Small intestine (tissue), 7 donors: ENCODE measurements around the gene AOPEP. TPM values are rescaled to one million over a fixed set of nuclear protein-coding genes. Genes with fewer than 3 reads are reported as not detected.
A peak's percentile ranks its signal among the peaks of the same experiment; 100 is the strongest.
"Not testable (repeated sequence)": the region's sequence is repeated elsewhere in the genome, so short reads cannot be mapped to it uniquely, and the experiment has no call there.

Source experiments
- DNase-seq, 2 donors: peaks; one replicate each; pipeline versions ENCODE4 v3.0.0 to v3.0.0-alpha.2; 2013
- FAIRE-seq: peaks from 2 replicates; lab custom pipeline; 2012; peaks lifted over from hg19 to GRCh38; lab: Jason Lieb, UNC
- H3K27ac ChIP-seq, 3 donors: one replicate each; pipeline ENCODE4 v1.5.1; 2013; ENCODE audit warnings: low read length in 2 of 3, mild to moderate bottlenecking in 2 of 3, control low read depth in 1 of 3, inconsistent platforms in 1 of 3, low read depth in 1 of 3, moderate library complexity in 1 of 3
- H3K27me3 ChIP-seq, 3 donors: one replicate each; pipeline ENCODE4 v1.6.1; 2013; ENCODE audit warnings: low read length in 3 of 3, inconsistent platforms in 1 of 3; ENCODE audit not compliant: control insufficient read depth in 3 of 3, insufficient read depth in 3 of 3
- H3K36me3 ChIP-seq, 3 donors: one replicate each; pipeline ENCODE4 v1.6.1; 2013; ENCODE audit warnings: low read length in 3 of 3, inconsistent platforms in 1 of 3, low read depth in 1 of 3, mild to moderate bottlenecking in 1 of 3, moderate library complexity in 1 of 3; ENCODE audit not compliant: control insufficient read depth in 3 of 3, insufficient read depth in 2 of 3
- H3K4me1 ChIP-seq, 3 donors: one replicate each; pipeline ENCODE4 v1.6.1; 2013; ENCODE audit warnings: low read length in 2 of 3, inconsistent platforms in 1 of 3, low read depth in 1 of 3, mild to moderate bottlenecking in 1 of 3, moderate library complexity in 1 of 3; ENCODE audit not compliant: control insufficient read depth in 3 of 3, insufficient read depth in 2 of 3
- H3K4me3 ChIP-seq, 3 donors: one replicate each; pipeline ENCODE4 v1.5.1; 2013; ENCODE audit warnings: low read length in 3 of 3, control low read depth in 1 of 3, inconsistent platforms in 1 of 3, low read depth in 1 of 3, mild to moderate bottlenecking in 1 of 3, moderate library complexity in 1 of 3
- H3K9me3 ChIP-seq, 2 donors: one replicate each; pipeline ENCODE4 v1.6.1; 2013; ENCODE audit warnings: low read depth in 1 of 2, low read length in 1 of 2; ENCODE audit not compliant: control insufficient read depth in 2 of 2, insufficient read depth in 1 of 2
- WGBS, 3 donors: extraction: QIAGEN DNeasy Blood & Tissue Kit; methylation state at CpG; one replicate each; pipeline ENCODE4 v1.1.7; 2013; 5-methylcytosine and 5-hydroxymethylcytosine counted together
- polyA plus RNA-seq, 4 donors: library from polyadenylated mRNA; stranded (reverse) in 3 of 4; unstranded in 1 of 4; fragments of 200-250 nt in 3 of 4; fragments of 120-200 nt in 1 of 4; gene quantifications; one replicate each; pipeline versions ENCODE4 v1.2.1 to v1.2.3, GENCODE V29; 2013
- donor health status: healthy with polysubstance abuse.
- donor health status: control.
- donor health status: control.
- donor health status: Bipolar disorder and iron deficiency.
- donor health status: healthy.

Gene AOPEP
- polyA plus RNA-seq, 4 donors = 26.3 to 34.7 (median 28.4) TPM

DNA sequence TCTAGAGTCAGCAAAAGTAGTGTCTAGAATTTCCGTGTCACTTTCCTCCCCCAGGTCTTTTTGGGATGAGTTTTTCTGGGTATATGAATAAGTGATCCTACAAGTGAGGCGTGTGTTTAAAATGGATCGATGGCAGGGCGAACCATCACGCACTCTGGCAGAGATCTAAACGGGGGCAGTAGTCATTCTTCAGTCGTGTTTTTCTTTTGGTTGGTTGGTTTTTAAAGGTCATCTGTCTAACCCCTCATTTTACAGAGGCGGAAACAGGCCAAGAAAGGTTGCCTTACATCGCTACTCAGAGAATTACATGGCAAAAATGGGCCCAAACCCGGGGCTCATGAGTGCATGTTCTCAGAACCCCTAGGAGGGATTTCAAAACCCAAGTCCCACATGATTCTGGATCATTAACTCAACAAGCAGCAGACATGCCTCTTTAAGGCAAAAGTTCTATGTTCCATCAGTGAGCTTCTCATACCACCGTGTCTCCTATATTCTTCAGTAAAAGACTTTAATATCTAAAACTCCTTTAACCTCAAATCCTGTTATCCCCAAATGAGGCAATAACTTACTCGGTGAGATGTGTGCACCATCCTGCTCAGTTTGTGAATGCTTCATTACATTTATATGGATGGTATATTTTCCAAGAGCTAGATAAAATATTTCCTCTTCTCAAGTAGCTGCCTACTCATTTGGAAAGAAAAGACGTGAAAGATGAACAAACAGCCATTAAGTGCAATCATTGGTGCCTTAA lies 145.8 kb downstream of the AOPEP start:
- Histone ChIP-seq H3K4me1 (peaks cover 5 to 32% (median 5%) of the 10 kb centered on the region in 3 donors), H3K36me3 (no peaks in the 10 kb centered on the region), H3K9me3 (no peaks in the 10 kb centered on the region), H3K27me3 (no peaks in the 10 kb centered on the region), H3K4me3 (no peak overlapping the region), H3K27ac (no peak overlapping the region)
- DNase-seq (no peak), FAIRE-seq (no peak)
- WGBS, 3 donors = 93 to 94% (median 93%) methylated on average over 13 of the region's 13 CpGs

GRCh38 chr9:94872891-94873511 lies 146.5 kb downstream of the AOPEP start:
- DNase-seq (no peak), FAIRE-seq (no peak)
- Histone ChIP-seq H3K4me3 (no peak overlapping the region), H3K36me3 (no peaks in the 10 kb centered on the region), H3K27ac (no peak overlapping the region), H3K9me3 (no peaks in the 10 kb centered on the region), H3K27me3 (no peaks in the 10 kb centered on the region), H3K4me1 (peaks cover 5 to 24% (median 5%) of the 10 kb centered on the region in 3 donors)
- 76 to 94% (median 89%) methylated on average over 3 of the region's 3 CpGs for WGBS, 3 donors

GRCh38 chr9:94874316-94874715 lies 147.8 kb downstream of the AOPEP start:
- no peak overlapping the region for H3K27ac ChIP-seq

DNA sequence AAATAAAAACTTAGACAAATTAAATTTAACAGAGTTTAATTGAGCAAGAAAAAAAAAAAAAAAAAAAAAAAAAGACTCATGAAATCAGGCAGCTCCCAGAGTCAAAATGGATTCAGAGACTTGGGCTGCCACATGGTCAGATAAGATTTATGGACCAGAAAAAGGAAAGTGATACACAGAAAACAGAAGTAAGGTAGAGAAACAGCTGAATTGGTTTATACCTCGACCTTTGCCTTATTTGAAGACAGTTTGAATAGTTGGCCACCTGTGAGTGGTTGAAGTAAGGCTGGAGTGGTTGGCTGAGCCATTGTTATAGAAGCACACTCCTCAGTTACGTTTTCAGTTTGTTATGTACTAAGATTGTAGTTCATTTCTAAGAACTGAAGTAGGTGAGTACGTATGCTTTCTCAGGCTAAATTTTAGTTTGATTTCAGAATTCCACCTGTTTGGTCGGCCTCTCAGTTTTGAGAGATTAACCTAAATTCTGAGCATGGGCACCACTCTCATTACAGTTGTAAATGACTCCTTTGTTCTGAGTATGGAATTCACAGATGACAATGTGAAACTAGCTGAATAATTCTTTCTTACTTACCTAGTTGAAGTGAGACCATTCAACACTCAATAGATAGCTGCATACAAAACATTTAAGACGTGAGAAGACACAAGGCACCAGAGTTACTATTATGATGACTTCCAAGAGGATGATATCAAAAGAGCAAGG lies 149.0 kb downstream of the AOPEP start:
- H3K27ac ChIP-seq = peak overlapping the region in 1 of 3 donors; percentile 71
- no peaks in the 10 kb centered on the region for H3K36me3 ChIP-seq
- H3K4me1 ChIP-seq = peaks cover 5 to 18% (median 5%) of the 10 kb centered on the region in 3 donors
- DNase-seq (peak; percentile 69 to 84), FAIRE-seq (no peak)
- WGBS, 3 donors = 28 to 55% (median 46%) methylated on average over 5 of the region's 5 CpGs
- no peaks in the 10 kb centered on the region for H3K27me3 ChIP-seq
- H3K9me3 ChIP-seq = no peaks in the 10 kb centered on the region
- no peak overlapping the region for H3K4me3 ChIP-seq

More at GRCh38 chr9:94874316-94874715, 147.8 kb downstream of the AOPEP start:
- Histone ChIP-seq H3K4me3 (no peak overlapping the region), H3K36me3 (no peaks in the 10 kb centered on the region), H3K9me3 (no peaks in the 10 kb centered on the region), H3K4me1 (peaks cover 5 to 18% (median 5%) of the 10 kb centered on the region in 3 donors), H3K27me3 (no peaks in the 10 kb centered on the region)
- DNase-seq (no peak), FAIRE-seq (no peak)
- WGBS, 3 donors = 72 to 79% (median 79%) methylated on average over 3 of the region's 3 CpGs

GRCh38 chr9:94878804-94879203 lies 152.3 kb downstream of the AOPEP start:
- not testable (repeated sequence) for H3K9me3 ChIP-seq, H3K27ac ChIP-seq, H3K27me3 ChIP-seq, H3K4me3 ChIP-seq, DNase-seq, H3K36me3 ChIP-seq, FAIRE-seq
- whole genome bisulfite sequencing, 3 donors = 69 to 79% (median 70%) methylated on average over 3 of the region's 3 CpGs
- peaks cover 2 to 13% (median 5%) of the 10 kb centered on the region in 3 donors for H3K4me1 ChIP-seq

DNA sequence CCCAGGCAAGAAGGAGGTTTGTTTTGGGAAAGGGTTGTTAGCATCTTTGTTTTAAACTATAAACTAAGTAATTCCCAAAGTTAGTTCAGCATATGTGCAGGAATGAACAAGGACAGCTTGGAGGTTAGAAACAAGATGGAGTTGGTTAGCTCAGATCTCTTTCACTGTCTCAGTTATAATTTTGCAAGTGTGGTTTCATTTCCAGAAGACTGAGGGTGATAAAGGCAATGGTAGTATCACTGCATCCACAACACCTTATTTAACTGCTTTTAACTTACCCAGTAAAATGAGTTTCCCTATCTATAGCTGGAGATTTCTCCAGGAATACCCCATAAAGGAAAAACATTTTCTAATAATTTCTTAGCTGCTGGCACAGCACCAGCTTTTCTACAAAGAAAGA lies 152.7 kb downstream of the AOPEP start:
- no peak overlapping the region for H3K4me3 ChIP-seq
- no peaks in the 10 kb centered on the region for H3K27me3 ChIP-seq
- peaks cover 2 to 13% (median 5%) of the 10 kb centered on the region in 3 donors for H3K4me1 ChIP-seq
- H3K36me3 ChIP-seq = no peaks in the 10 kb centered on the region
- H3K27ac ChIP-seq = no peak overlapping the region
- FAIRE-seq (no peak), DNase-seq (no peak)
- H3K9me3 ChIP-seq = no peaks in the 10 kb centered on the region

GRCh38 chr9:94881023-94881422 lies 154.5 kb downstream of the AOPEP start:
- Histone ChIP-seq H3K27ac (peak overlapping the region in 1 of 3 donors; percentile 4), H3K36me3 (no peaks in the 10 kb centered on the region), H3K4me1 (peaks cover under 1 to 5% (median 1%) of the 10 kb centered on the region in 3 donors), H3K4me3 (no peak overlapping the region), H3K27me3 (no peaks in the 10 kb centered on the region), H3K9me3 (no peaks in the 10 kb centered on the region)
- DNase-seq = no peak
- WGBS, 3 donors = 89 to 97% (median 95%) methylated on average over 1 of the region's 1 CpG
- FAIRE-seq = no peak

DNA sequence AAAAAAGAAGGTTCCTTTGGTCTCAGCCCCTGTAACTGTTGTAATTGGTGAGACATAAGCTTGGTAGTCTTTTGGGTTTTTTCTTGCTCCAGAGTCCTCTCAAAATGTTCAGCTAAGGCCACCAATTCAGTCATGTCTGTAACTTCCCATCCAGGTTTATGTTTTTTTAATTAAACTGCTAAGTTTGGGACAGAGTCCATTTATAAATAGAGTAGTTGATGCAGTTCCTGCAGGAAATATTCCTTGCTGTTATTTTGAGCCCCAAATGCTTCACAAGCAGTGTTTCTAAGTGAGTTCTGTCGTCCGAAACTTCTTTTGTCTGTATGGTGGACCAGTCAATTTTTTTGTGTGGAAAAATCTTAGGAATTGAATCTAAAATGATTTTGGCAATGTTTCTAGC lies 155.0 kb downstream of the AOPEP start:
- Histone ChIP-seq H3K27ac (peak overlapping the region in 1 of 3 donors; percentile 75), H3K4me1 (peaks cover 0 to 5% (median 0%) of the 10 kb centered on the region in 3 donors), H3K4me3 (no peak overlapping the region), H3K27me3 (no peaks in the 10 kb centered on the region), H3K36me3 (no peaks in the 10 kb centered on the region), H3K9me3 (no peaks in the 10 kb centered on the region)
- WGBS, 3 donors = 79 to 97% (median 90%) methylated on average over 2 of the region's 2 CpGs
- DNase-seq (no peak), FAIRE-seq (no peak)
